Stomach (tissue), 9 donors: ENCODE results near the gene NEO1. TPM values are rescaled to one million over a fixed set of nuclear protein-coding genes. Genes with fewer than 3 reads are reported as not detected.

Source experiments
- DNase-seq, 2 donors: peaks; one replicate each; pipeline versions ENCODE4 v3.0.0 to v3.0.0-alpha.2; 2013 to 2019
- H3K27ac ChIP-seq, 5 donors: fragments of 200-600 bp in 4 of 5; sonication (generic) in 4 of 5; one replicate each; pipeline ENCODE4 v1.5.1; 2013 to 2019; ENCODE audit warnings: mild to moderate bottlenecking in 1 of 5, moderate library complexity in 1 of 5
- H3K27me3 ChIP-seq, 3 donors: fragments of 200-600 bp; sonication (generic); one replicate each; pipeline ENCODE4 v1.5.1; 2017 to 2019; ENCODE audit warnings: mixed run types in 1 of 3
- H3K36me3 ChIP-seq, 4 donors: fragments of 200-600 bp; sonication (generic); 1 replicate in 3 of 4; 2 replicates in 1 of 4; pipeline ENCODE4 v1.5.1; 2016 to 2019
- H3K4me1 ChIP-seq, 4 donors: fragments of 200-600 bp; sonication (generic); one replicate each; pipeline ENCODE4 v1.5.1; 2016 to 2019
- H3K4me3 ChIP-seq, 4 donors: fragments of 200-600 bp; sonication (generic) in 3 of 4; one replicate each; pipeline ENCODE4 v1.5.1; 2016 to 2019; ENCODE audit warnings: mild to moderate bottlenecking in 1 of 4
- H3K9me3 ChIP-seq, 4 donors: fragments of 200-600 bp; sonication (generic); one replicate each; pipeline ENCODE4 v1.5.1; 2016 to 2019
- EP300 ChIP-seq: sonication (generic); formaldehyde crosslinking; IDR thresholded peaks from one replicate; pipeline ENCODE4 v1.6.1; 2017; ENCODE audit warnings: antibody characterized with exemption
- POLR2A ChIP-seq, 4 donors: fragments of 450-650 bp; IDR thresholded peaks; one replicate each; pipeline ENCODE4 v1.6.1; 2016; ENCODE audit warnings: antibody characterized with exemption in 4 of 4, control low read depth in 2 of 4, mild to moderate bottlenecking in 1 of 4, moderate library complexity in 1 of 4
- POLR2AphosphoS5 ChIP-seq, 3 donors: sonication (generic); formaldehyde crosslinking; IDR thresholded peaks; one replicate each; pipeline ENCODE4 v1.6.1; 2016; ENCODE audit warnings: antibody characterized with exemption in 3 of 3
- WGBS, 5 donors: extraction: QIAGEN DNeasy Blood & Tissue Kit in 3 of 5; methylation state at CpG; one replicate each; pipeline versions ENCODE4 v1.1.5 to v1.1.7; 2013 to 2018; 5-methylcytosine and 5-hydroxymethylcytosine counted together
- intact Hi-C: fragments of 100-400 bp; cut with DNase I; formaldehyde crosslinking; loops from one replicate; pipeline ENCODE4 v1.15.1; 2023; ENCODE audit warnings: low total_unique reads
- polyA plus RNA-seq, 3 donors: library from polyadenylated mRNA; stranded (reverse); fragments of 200-250 nt; gene quantifications; one replicate each; pipeline ENCODE4 v1.2.3, GENCODE V29; 2013
- total RNA-seq, 5 donors: library from RNA; depleted of rRNA; stranded (reverse); fragments of >200 nt; gene quantifications; one replicate each; pipeline versions ENCODE4 v1.1.0 to v1.2.3, GENCODE V29; 2014 to 2016
- TF ChIP-seq, protein P1 (sequence below), 7 experiments: fragments of 450-650 bp in 4 of 7; fragments of 200-600 bp in 3 of 7; sonication (generic) in 3 of 7; IDR thresholded peaks; one replicate each; pipeline ENCODE4 v1.5.1; 2016 to 2019; ENCODE audit warnings: antibody characterized with exemption in 7 of 7, control low read depth in 2 of 7, mild to moderate bottlenecking in 1 of 7
- donor health status: healthy with polysubstance abuse.
- donor health status: Bipolar disorder and iron deficiency.
- donor health status: healthy.

Gene NEO1
- total and polyA plus RNA-seq, 8 donors = 4.7 to 182 (median 17.3) TPM

- Histone ChIP-seq H3K36me3 (peaks cover 0 to 21% (median 8%) of the 10 kb centered on the region in 4 donors), H3K4me3 (no peak overlapping the region), H3K27ac (no peak overlapping the region), H3K9me3 (no peaks in the 10 kb centered on the region), H3K4me1 (peaks cover 0 to 24% (median 2%) of the 10 kb centered on the region in 4 donors), H3K27me3 (no peaks in the 10 kb centered on the region)
- intact Hi-C loops = no loop called here
- TF ChIP-seq POLR2AphosphoS5 (IDR thresholded peaks at IDR 0.05) (no peak), POLR2A (IDR thresholded peaks at IDR 0.05) (no peak), EP300 (no peak)
- TF ChIP-seq, protein P1, sequence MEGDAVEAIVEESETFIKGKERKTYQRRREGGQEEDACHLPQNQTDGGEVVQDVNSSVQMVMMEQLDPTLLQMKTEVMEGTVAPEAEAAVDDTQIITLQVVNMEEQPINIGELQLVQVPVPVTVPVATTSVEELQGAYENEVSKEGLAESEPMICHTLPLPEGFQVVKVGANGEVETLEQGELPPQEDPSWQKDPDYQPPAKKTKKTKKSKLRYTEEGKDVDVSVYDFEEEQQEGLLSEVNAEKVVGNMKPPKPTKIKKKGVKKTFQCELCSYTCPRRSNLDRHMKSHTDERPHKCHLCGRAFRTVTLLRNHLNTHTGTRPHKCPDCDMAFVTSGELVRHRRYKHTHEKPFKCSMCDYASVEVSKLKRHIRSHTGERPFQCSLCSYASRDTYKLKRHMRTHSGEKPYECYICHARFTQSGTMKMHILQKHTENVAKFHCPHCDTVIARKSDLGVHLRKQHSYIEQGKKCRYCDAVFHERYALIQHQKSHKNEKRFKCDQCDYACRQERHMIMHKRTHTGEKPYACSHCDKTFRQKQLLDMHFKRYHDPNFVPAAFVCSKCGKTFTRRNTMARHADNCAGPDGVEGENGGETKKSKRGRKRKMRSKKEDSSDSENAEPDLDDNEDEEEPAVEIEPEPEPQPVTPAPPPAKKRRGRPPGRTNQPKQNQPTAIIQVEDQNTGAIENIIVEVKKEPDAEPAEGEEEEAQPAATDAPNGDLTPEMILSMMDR (IDR thresholded peaks at IDR 0.05) = no peak
- 78 to 90% (median 85%) methylated on average over 5 of the region's 5 CpGs for WGBS, 5 donors
- peak in 1 of 2 donors; percentile 26 for DNase-seq
These were observed 87.7 kb downstream of the NEO1 start for GRCh38 chr15:73139744-73140553.

- H3K27me3 ChIP-seq = no peaks in the 10 kb centered on the region
- no peaks in the 10 kb centered on the region for H3K9me3 ChIP-seq
- intact Hi-C loops = no loop called here
- peaks cover 0 to 24% (median 2%) of the 10 kb centered on the region in 4 donors for H3K4me1 ChIP-seq
- 75 to 84% (median 77%) methylated on average over 3 of the region's 3 CpGs for WGBS, 5 donors
- no peak overlapping the region for H3K4me3 ChIP-seq
- DNase-seq = no peak
- H3K27ac ChIP-seq = peak overlapping the region in 1 of 5 donors; percentile 30
- peaks cover 0 to 15% (median 9%) of the 10 kb centered on the region in 4 donors for H3K36me3 ChIP-seq
- TF ChIP-seq POLR2A (IDR thresholded peaks at IDR 0.05) = no peak
- TF ChIP-seq EP300 = no peak
- TF ChIP-seq, protein P1 (IDR thresholded peaks at IDR 0.05) = no peak
- no peak for TF ChIP-seq POLR2AphosphoS5 (IDR thresholded peaks at IDR 0.05)
These were observed 89.1 kb downstream of the NEO1 start for GRCh38 chr15:73141216-73141900.

GRCh38 chr15:73142802-73143762 is 90.8 kb downstream of the NEO1 start:
- 88 to 93% (median 92%) methylated on average over 12 of the region's 12 CpGs for WGBS, 5 donors
- peak in 1 of 2 donors; percentile 28 for DNase-seq

More at GRCh38 chr15:73142802-73143762, 90.8 kb downstream of the NEO1 start:
- H3K36me3 ChIP-seq = peaks cover 0 to 11% (median 3%) of the 10 kb centered on the region in 4 donors
- no peak overlapping the region for H3K27ac ChIP-seq
- no peaks in the 10 kb centered on the region for H3K9me3 ChIP-seq
- intact Hi-C loops = no loop called here
- H3K4me3 ChIP-seq = no peak overlapping the region
- H3K4me1 ChIP-seq = peaks cover 0 to 24% (median 2%) of the 10 kb centered on the region in 4 donors
- H3K27me3 ChIP-seq = no peaks in the 10 kb centered on the region
- no peak for TF ChIP-seq EP300
- TF ChIP-seq, protein P1 (IDR thresholded peaks at IDR 0.05) = no peak
- no peak for TF ChIP-seq POLR2A (IDR thresholded peaks at IDR 0.05)
- no peak for TF ChIP-seq POLR2AphosphoS5 (IDR thresholded peaks at IDR 0.05)
